GM21367 (cell line): ENCODE measurements around the gene ACSL5.

ENCODE experiments used
- ATAC-seq: cut with Tn5 transposase; IDR thresholded peaks from one replicate; pipeline ENCODE4 v1.9.1; 2021; ENCODE audit not compliant: unreplicated experiment

Gene ACSL5, protein sequence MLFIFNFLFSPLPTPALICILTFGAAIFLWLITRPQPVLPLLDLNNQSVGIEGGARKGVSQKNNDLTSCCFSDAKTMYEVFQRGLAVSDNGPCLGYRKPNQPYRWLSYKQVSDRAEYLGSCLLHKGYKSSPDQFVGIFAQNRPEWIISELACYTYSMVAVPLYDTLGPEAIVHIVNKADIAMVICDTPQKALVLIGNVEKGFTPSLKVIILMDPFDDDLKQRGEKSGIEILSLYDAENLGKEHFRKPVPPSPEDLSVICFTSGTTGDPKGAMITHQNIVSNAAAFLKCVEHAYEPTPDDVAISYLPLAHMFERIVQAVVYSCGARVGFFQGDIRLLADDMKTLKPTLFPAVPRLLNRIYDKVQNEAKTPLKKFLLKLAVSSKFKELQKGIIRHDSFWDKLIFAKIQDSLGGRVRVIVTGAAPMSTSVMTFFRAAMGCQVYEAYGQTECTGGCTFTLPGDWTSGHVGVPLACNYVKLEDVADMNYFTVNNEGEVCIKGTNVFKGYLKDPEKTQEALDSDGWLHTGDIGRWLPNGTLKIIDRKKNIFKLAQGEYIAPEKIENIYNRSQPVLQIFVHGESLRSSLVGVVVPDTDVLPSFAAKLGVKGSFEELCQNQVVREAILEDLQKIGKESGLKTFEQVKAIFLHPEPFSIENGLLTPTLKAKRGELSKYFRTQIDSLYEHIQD

DNA sequence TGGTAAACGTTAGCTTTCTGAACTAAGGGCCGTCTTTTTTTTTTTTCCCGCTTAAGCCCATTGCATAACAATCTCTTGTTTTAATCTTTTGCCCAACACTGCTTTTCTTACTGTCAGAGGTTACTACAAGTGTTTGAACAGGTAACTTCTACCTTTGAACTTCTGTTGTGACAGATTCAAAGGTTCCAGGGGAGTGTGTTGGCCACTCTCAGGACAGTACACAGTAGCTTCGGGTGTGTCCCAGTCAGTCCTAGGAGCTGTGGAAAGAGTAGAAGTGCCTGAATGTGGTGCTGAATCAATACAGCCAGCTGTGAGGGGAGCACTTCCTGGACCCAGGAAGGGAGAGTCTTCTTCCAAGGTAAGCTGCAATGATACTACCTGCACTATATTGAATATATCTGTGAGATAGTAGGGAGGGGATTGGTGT, at the start of gene ACSL5:
Gene ACSL5, plus strand, starts transcription at position 205 of the 427 bp plus-strand sequence. CDS start 20,831 bp downstream, outside the sequence.
- no peak for ATAC-seq

DNA sequence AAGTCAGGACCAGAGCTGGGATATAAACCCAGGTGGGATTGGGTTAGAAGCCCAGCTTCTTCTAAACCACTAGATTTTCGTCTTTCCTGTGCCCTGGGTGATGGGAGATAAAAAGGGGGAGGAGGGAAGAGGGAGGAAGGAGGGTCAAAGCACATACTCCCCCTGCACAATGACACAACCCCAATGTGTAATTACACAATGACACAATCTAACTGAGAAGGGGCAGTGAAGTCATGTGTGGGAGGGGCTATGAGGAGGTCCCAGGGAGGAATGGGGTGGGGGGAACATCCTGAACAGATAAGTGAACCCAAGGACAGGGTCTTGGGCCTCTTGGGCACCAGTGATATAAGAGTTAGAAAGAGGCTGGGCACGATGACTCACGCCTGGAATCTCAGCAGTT, 46.2 kb upstream of the ACSL5 start:
- no peak for ATAC-seq

DNA sequence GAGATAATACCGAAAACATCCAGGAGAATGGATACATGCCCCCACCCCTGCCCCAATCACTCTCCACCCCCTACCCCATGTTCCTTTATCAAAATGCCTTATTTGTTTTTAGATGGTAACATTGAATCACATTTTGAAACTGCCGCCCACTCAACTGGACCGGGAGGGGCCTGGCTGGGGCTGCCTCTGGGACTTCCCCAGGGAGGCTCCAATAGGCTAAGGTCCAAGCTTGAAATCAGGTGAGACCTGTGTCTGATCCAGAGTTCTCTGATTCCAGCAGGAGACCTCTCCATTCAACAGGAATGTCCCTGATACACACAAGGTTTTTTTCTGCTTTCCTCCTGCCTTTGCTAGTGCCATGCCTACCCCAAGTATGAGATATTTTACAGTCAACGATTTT, 43.8 kb upstream of the ACSL5 start:
- ATAC-seq: no peak

DNA sequence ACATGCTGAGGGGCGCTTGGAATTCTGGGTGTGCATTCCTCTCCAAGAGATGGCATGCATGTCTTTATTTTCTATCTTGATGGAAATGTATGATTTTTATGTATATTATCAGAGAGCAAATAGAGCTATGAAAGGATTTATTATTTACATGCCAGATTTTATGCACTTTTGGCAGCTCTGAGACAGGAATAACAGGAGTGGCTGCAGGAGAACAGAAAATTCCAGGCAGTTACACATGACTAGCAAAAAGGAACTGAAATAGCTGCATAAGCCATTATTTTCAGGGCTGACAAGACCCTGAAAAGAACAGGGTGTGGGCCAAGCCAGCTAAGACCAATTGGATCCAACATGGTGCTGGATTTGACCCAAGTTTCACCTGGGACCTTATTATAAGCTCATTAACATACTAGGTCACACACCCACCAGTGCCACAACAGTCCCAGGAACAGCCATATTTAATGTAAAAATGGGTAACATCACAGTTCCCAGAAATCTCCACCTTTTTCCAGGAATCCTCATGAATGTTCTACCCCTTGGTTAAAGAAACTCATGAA, 43.2 kb upstream of the ACSL5 start:
- no peak for ATAC-seq

DNA sequence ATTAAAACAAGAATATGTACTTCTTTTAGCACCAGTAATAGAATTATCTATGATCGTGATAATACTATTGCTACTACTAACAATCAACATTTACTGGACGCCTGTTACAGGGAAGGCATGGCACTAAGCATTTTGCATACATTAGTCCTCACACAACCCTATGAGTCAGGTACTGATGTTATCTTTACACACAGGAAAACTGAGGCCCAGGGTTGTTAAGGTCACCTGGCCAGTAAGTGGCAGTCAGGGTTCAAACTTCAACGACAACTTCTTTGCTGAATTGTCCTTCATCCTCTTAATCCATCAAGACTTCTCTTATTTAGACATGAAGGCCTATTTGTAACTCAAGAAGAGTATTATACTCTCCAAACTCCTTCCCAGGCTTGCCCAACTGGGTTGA, 41.9 kb upstream of the ACSL5 start:
- ATAC-seq: no peak

DNA sequence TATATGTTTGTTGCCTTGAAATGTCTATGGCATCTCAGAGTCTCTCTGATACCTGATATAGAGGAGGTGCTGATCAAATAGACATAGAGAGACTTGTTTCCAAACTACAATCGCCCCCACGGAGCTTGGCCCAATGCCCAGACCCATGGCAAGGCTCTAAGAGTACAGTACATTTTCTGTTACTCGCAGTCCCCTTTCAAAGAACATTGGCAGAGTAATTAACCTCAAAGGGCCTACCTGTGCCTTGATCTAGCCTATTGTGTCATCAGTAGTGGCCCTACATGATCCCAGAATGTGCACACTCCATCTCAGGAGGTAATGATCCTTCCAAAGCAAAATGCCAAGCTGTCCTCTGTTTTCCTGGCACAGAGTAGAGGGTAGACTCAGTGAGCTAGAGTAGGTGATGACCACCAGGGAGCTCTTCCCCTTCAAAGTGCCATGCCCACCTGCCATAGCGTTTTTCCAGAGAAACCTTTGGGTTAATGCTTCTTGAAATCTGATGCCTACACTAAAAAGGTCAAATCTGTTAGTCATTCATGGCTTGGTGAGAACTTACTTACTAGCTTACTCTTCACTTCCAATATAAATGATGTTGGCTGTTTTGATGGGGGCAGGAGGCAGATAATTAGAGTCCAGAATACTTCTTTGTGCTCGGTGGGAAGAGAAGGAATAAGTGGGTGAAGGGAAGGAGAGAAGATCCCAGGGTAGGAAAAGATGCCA, 41.2 kb upstream of the ACSL5 start:
- ATAC-seq: no peak

DNA sequence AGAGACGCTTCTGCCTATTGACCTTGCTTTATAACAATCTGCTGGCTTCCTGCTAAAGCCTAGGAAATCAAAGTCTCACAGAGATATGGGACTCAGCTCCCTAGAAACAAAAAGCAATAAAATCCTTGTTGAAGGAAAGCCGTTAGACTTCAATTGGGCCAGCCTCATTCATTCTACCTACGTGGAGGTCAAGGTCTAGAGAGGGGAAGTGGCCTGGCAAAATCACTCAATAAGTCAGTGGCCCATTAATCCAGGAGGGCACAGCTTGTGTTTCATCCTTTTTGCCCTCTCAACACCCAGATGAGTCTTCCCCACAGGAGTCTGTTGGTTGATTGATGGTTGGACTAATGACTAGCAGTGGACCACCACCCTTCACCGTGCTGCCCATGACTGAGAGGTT, 40.5 kb upstream of the ACSL5 start:
- ATAC-seq: no peak

DNA sequence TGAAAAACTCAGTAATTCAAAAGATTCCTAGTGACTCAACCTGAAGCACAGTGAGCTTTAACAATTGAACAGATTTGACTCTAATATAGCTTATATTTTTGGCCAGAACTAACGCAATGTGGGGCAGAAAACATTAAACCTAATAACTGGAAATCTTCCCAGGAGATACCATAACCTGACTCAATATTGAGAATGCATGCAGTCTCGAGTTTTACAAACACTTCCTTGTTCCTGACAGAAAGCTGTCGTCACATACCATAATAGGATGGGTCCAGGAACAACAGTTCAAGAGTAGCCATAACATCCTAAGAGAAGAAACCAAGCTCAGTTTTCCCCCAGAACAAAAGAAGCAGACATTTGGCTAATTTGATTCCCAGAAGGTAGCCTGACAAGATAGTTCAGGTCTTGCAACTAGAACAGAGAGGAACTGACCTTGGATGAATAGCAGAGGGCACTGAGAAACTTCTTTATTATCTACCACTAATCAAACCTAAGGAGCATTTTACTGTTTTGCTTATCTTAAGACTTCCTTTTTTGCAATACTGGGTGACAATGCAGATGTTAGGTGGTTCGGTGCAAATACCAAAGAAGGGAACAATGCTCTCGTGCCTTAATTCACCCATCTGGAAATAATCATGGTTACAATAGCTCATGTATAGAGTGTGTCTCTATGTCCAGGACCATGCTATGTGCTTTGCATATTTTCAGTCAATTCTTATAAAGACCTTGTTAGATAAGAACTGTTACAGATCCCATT, 38.6 kb upstream of the ACSL5 start:
- no peak for ATAC-seq

DNA sequence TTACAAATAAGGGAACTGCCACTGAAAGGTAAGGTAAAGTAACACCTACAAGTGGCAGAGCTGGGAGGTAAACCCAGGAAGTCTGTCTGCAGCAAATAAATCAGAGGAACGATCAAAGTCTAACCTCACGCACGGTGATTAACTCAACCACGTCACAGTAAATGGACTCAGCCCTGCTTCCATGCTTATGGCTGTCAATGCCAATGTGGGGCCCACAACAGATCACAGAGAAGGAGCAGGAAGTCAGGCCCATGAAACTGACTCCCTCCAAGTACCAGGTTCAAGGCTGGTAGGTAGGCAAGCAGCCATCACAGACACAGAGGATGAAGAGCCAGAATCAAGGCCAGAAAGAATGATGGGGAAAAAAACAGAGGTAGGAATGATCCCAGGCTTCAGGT, 38.0 kb upstream of the ACSL5 start:
- ATAC-seq: no peak

DNA sequence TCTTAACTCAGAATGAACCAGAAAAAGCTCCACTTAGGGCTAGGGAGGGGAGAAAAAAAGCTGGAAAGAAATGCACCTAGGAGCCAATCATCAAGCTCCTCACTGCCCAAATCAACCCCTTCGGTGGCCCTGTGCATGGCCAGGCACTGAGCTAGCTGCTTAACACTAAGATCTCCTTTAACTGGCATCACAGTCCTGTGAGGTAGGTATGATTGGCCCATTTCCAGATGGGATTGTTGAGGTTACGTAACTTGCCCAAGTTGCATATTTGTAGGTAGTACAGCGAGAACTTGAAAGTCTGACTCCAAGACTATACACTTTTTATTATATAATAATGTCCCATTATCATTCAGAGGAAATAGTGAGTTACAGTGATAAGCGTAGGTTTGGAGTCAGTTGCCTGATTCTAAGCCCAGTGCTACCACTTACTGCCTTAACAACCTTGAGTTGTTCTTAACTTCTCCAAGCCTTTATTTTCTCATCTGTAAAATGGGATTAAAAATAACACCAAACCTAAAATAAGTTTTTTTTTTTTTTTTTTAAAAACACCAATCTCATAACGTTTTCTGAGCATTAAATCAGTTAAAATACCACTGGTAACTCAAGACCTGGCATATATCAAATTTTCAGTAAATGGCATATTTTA, 37.2 kb upstream of the ACSL5 start:
- ATAC-seq: no peak

DNA sequence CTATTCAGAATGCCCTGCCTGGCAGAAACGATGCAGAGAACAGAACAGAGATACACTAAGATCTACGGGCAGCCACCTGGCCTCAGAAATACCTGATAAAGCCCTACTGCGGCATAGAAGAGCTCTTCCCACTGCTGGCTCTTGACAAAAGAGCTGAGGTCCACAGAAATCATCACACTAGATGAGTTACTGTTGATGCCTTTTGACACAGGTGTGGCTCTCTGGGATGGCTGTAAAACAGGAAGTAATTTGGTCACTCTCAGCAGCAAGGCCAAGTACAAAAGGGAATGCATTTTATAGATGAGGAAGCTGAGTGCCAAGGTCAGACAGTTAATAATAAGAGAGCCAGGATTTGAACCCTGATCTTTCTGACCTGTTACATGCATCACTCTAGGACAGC, 35.0 kb upstream of the ACSL5 start:
- ATAC-seq: no peak

DNA sequence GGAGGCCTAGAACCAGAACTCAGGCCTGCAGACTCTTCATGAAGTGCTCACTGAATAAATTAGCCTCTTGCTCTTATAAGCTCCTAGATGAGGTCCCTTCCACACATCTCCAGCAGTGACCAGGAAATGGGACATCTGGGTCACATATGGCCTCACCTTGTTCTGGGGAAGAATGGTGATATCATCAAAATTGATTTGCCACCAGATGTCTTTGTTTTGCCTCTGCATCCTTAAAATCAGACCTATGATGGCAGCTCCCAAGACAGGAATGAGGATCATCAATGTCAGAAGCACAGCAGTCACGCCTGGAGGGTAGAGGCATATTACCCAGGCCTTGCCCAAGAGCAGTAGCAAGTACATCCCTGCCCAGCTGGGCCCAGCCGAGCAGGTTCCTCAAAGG, 33.3 kb upstream of the ACSL5 start:
- ATAC-seq: no peak

DNA sequence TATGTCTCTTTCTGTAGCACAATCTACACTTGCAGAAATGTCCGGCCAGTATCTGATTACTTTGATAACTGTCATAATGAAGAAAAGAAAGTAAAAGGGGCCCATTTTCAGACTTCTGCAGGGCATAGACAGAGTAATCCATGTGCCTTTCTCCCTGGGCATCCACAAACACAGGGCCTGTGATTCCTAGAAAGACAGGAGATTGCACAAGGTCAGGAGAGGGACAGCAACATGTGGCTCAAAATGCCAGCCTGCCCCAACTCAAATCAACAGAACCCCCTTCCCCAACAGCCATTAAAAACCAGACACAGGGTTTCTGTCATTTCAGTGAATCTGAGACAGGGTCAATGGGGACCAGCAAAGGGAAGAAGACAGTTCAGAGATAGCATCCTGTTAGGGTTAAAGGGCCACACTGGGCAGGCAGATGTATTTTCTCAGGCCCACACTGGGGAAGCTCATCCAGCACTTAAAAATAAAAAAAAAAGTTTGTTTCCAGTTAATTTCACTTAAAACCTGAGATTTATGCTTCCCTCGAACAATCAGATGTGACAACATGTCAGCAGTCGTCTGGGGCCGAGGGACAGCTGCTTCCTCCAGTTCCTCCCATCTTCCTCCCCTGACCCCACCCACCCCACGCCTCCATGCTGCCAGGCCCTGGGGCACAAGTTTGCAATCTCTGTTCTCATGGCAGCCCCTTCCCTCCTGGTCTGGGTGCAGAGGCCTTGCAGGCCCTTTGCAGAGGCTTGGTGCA, 30.7 kb upstream of the ACSL5 start:
- no peak for ATAC-seq

DNA sequence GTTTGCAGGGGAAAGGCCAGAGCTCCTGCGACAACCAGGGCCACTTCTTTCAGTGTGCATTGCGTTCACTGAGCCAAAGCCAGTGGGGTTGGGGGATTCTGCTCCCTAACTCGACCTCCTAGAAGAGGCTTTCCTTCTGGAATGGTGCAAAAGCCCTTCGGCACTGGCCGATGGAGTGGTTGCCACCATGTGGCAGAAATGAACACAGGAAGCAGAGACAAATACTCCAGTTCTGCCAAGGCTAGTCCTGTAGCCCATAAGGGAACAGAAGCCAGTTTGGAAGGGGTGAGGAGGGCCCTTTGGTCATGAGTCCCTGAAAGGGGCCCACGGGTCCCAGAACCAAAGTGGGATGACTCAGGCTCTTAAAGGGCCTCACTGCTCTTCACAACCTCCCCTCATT, 29.7 kb upstream of the ACSL5 start:
- ATAC-seq: no peak

DNA sequence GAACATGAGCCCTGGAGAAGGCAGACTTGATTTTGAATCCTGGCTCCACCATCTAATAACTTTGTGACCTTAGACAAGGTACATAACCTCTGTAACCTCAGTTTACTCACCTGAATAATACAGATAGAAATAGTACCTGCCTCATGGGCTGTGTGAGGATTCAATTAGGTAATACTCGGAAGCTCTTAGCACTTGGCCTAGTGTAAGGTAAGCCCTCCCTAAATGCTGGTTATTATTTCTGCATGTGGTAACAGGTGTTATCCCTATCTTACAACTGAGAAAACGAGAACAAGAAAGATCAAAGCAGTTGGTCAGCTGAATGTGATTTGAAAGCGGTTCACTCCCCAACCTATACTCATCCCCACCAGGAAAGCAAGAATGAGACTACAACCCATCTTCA, 28.7 kb upstream of the ACSL5 start:
- ATAC-seq: no peak

DNA sequence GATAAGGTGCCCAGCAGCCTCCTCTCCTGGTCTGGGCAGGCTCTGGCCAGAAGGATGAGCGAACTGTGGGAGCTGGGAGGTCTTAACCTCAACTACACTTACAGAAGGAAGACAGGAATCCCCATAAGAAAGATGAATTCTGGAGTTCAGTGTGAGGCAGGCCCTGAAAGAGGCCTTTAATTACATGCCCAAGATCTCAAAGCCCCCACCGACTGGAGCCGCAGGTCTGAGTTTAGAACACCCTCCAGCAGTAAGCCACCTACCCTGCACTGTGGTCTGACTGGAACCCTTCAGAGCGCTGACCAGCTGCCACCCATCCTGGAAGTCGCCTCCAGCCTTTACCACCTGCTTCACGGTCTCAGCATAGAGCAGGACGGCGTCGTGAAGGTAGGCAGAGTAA, 28.2 kb upstream of the ACSL5 start:
- no peak for ATAC-seq

DNA sequence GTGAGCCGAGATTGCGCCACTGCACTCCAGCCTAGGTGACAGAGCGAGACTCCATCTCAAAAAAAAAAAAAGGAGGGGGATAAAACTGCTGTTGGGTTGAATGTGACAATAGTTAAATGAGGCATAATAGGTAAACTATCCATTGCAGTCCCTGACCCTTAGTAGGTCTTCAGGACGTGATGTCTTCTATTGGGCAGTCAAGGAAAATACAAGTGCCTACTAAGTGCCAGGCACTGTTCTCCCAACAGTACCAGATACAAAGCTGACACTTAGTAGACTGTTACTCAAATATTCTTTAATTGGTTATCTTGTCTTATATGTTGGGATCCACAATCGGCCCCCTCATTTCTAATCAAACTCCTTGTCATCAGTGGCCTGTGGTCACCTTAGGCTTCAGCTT, 27.1 kb upstream of the ACSL5 start:
- no peak for ATAC-seq

DNA sequence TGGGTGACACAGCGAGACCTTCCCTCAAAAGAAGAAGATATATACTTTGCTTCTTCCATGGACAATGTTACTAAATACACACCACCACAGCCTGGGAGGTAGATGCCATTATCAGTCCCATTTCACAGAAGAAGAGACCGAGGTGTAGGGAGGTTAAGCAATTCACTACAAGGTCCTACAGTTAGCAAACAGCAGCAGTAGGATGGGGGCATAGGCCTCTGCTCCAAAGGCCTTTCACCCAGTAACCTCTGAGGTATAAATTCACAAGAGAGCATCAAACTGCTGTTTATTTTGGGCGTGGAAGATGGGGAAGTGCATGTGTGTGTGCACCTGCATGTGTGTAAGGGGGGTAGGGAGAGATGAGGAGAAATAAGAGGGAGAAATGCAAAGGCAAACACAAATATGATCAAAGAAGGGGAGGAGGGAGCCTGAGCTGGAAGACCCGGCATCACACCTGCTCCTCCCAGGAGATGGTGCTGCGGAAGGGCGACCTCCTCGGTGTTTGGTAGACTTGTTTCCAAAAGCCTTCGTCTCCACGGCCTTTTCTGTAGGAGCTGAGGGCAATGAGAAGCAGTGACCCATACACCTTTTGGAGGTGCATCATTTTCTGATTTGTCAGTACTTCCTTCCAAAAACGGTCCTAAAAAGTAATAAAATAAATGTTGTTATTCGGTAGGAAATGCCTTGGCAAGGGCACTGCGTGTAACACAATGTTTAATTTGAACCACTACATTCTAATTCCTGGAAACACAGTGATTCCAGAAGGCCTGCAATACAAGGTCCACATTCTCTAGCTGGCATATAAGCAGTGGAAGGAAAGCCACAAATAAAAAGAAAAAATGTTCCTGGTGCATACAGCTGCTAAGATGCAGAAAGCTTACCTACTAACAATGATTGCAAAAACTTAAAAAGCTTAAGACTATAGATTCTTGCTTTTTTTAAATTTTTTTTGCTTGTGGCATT, 25.9 kb upstream of the ACSL5 start:
- no peak for ATAC-seq

DNA sequence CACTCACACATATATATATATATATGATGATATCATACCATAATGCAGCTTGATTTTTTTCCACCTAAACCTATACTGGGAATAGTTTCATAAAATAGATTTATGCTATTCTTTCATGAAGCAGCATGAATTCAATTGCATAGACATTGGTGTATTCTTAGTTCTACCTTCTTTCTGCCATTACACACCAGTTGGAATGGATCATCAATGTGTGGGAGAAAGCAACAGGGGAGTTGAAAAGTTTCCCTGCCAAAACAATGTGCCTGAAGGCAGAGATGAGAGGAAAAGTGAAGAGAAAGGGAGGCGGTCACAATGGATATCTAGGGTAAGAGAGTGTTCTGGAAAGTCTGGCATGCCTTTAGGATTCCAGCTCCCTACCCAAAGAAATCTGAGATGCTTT, 25.2 kb upstream of the ACSL5 start:
- ATAC-seq: no peak
